Measurements from ENCODE around the gene SYT1.

Gene SYT1

DNA sequence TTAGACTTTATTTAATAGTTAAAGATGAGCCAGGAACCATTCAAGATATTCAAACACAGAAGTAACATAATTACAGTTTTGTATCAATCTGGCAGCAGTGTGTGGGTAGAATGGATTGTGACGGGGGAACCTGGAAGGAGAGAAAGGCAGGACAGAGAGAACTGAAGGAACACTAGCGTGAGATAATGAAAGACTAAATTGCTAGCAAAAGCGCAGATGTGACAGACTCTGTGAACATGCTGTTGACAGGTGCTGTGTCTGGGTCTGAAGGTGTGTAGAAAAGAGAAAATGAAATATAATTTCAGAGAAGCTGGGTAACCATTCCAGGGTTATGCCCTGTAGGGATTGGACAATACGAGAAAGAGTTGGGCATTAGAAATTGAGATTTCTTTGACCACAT, 372.3 kb downstream of the SYT1 start:
- DNase-seq, result no peak

DNA sequence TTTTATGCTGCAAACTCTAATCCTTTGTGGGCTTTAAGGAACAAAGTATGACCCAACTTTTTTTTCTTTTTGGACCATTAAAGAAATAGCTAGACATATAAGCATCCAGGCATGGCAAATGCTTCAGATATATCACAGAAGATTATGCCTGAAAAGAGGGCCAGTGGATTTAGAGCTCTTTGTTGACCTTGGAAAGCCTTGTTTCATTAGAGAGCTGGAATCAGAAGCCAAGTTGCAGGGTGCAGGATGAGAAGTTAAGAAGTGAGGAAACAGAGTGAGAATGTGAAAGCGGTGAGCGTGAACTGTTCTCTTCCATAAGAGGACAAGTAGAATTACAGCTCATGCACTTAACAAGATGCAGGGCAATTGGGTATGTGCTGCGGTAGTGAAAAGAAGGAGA, 373.7 kb downstream of the SYT1 start:
- DNase-seq, result no peak

DNA sequence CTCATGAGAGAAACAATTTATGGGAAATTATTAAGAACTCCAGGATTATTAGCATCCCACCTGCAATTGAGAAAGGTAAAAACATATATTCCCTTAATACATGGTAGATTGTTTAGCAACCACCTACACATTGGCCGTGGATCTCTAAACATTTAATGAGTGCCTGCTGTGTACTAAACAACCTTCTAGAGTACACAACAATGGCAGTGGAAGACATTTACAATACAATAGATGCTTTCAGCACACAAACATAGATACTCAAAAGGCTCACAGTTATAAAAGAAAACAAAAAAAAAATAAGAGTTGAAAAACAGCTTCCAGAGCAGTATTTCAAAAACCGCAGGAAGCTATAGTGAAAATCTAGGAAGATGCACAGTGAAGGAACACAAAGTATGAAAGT, 382.9 kb downstream of the SYT1 start:
- no peak for DNase-seq

DNA sequence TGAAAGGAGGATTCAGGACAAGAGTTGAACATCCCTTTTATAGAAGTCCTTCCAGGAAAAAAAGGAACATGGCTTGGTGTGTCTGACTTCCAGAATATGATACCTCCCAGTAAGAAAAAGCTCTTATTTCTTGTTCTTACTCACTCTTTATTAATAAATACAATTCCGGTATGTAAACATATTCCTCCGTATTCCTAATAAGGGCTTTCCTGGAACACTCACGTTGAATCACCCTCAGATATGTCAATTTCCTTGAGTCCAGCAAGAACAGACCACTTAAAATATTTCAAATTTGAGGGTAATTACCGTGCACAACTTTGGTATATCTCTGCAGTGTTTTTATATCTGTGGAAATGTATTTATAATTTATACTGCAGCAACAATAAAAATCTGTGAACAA, 385.6 kb downstream of the SYT1 start:
- no peak for DNase-seq

DNA sequence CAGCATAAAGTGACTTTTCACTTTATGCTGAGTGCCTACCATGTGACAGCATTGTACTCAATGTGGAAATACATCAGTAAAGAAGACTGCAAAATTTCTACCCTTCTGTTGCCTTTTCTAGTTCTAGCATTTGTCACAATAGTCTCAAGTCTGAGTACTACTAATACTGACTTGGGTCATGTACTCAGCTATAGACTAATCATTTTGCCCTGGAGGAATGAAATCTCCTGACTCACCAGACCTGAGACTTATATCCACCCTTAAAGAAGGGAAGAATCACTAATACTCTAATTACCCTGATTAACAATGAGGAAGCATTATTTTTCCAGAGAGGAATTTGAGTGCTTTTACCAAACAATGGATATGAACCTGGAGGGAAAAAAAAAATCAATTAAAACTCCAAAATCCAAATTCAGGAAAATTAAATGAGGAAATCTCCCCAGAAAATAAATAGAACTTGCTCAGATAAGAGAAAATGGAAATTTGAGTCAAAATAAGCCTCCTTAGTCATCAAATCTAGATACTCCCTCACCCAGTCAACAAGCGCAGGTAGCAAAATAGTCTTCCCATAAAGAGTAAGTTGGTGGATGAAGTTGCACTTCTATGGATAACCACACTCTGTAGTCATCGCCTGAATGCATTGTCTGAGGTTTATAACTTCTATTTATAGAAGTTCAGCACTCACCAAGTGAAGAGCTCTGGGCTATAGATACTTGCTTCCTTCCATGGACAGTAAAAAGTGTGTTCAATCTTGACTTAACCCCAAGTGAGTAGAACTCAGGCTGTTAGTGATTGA, 386.6 kb downstream of the SYT1 start:
- no peak for DNase-seq

DNA sequence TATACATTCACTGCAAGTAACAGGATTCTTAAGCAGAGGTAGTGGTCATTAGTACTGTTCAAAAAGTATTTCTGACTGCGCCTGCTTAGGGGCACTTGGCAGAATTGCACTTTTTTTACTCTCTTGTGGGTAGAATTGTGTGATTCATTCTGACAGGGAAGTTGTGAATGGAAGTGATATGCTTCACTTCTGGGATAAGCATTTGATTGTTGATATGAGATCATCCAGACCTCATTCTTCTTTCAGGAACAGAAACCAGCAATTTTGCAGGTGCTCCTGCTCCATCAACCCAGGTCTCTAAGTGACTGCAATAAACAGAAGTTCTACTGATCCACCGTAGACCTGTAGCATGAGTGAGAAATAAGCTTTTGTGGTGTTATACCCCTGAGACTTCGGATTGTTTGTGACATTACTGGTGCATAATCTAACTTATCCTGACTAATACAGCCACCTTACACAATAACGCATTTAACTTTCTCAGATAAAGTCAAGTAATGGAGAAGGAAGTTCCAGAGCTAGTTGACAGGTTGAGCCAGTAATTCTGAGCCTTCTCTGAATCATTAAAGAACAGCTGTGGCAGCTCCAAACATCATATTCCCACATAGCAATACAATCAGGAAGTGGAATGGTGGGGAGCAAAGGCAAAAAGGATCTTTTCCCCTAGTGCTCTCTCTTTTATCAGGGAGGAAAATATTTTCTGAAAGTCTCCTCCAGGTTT, 387.9 kb downstream of the SYT1 start:
- DNase-seq, result no peak

DNA sequence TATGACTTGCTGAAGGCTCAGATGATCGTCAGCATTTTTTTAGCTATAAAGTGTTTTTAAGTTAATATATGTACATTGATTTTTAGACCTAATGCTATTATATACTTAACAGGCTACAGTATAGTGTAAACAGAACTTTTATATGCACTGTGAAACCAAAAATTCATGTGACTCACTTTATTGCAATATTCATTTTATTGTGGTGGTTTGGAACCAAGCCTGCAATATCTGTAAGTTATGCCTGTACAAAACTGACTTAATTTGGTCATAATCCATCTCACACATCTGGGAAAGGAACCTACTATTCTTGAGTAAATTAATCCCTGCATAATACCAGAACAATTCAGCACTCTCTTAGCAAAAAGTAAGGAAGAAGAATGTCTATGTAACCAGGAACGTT, 390.7 kb downstream of the SYT1 start:
- DNase-seq, result no peak

DNA sequence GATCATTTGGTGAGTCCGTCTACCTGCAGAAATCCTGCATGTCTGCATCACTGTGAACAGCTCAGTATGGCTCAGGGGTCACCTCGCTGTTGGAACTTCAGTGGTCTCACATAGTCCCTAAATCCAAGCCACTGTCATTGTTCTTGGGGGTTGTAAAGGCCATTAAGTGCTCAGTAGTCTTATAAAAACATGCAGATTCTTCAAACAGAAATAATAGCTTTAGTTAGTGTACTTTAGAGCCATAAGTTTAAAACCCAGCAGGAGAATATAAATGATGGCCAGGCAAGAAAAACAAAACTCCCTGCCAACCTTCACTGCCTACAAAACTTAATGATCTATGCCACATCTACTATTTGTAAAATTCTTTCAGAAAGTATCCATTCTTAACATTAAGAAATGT, 396.3 kb downstream of the SYT1 start:
- no peak for DNase-seq

DNA sequence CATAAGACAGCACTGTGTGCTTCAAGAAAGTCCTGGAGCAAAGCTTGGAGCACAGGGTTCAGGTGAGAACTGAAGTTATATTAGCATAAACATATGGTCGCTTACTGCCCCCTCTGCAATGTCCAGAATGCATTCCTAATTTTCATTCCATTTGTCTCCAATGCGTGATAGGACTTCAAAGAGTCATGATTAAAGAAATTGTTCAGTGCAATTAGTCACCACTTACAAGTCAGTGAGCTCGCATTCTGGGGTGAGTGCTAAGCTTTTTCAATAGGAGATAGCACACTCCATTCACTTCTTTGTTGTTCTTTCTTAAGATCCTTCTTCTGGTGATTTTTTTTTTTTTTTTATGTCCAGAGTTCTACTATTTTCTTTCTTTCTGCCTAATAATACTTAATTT, 398.4 kb downstream of the SYT1 start:
- no peak for DNase-seq

DNA sequence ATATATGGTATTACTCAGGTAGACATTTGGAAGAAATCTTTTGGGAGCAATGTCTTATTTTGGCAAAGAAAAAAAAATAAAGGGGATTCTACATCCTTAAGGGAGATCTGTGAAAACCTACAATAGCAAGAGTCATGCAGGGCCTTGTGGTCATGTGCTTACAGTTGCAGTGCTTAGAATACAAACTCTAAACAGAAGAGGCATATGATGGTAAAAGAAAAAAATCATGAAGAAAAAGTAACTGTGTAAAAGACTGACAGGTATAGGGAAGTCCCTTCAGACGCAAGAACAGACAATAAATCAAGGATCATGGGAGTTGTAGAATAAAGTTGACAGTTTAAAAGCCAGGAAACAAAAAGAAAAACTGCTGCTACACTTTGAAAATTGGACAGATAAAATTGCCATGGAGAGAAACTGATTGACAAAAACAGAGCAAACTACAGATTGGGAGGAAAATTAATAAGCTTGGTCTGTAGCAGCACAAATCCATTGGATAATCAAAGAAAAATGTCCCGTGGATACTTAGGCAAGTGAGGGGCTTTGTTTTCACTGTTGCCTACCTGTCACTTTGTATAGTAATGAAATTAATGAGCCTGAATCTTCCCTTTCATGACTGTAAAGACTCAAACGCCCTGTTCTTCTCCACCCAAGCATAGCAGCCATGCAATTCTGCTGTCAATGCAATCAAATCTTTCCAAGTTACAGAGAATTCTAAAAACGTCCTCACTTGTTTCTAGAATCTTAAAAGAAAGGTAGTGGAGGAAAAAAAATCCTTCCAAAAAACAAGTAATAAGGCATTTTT, 402.0 kb downstream of the SYT1 start:
- DNase-seq, result peak; percentile 18

DNA sequence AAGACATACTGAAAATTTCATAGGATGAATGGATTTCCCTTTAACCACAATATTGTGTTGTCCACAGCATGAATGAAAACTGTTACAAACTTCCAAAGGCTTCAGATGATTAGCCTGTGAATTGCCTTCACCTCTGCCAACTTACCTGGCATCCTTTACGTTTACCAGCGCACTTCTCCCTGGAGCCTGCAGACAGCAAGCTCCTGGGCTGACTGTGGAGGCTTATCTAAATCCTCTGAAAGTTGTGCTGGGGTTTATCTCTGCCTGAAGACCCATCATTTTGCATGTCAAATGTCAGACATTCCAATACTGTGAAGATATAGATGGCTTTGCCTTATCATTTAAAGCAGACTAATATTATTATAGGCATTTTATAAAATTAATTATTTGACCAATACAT, 403.0 kb downstream of the SYT1 start:
- DNase-seq, result no peak

DNA sequence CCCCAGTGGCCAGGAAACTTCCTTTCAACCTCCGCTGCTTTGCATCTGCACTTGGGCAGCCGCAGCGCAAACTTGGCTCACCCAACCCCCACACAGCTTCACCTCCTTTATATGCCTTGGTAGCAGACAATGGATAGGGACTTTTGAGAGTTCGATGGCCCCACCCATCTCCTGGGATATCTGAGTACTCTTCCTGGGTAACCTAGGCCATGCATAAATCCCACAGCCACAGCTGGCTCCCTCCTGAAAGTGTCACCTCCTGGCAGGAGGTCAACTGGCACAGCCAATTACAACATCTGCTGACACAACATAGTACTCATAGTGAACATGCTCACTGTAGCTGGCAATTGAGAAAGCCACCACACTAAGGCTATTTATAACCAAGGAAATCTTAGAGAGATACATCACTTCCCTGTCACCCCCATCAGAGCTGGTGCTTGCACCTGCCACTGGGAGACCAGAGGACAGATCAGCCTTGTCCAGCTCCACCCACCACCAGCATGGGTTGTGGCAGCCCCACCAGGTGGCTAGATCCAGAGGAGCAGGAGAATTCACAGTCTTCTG, 410.0 kb downstream of the SYT1 start:
- no peak for DNase-seq

DNA sequence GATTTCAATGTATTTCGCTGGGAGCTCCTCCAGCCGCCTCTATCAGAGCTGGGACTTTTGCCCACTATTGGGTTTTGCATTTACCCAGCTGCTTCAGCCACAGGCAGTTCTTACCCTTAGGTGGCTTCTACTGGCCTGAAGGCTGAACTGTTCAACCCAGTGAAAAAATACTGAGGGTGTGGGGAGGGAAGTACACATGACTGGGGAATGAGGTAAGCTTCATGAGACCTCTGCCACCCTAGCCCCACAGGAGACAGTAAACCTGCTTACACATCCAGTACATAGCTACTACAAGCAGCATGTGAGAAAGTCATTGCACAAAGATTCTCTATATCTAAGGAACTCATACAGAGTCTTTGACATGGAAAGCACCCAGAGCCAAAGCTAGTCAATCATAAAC, 411.1 kb downstream of the SYT1 start:
- DNase-seq, result no peak

DNA sequence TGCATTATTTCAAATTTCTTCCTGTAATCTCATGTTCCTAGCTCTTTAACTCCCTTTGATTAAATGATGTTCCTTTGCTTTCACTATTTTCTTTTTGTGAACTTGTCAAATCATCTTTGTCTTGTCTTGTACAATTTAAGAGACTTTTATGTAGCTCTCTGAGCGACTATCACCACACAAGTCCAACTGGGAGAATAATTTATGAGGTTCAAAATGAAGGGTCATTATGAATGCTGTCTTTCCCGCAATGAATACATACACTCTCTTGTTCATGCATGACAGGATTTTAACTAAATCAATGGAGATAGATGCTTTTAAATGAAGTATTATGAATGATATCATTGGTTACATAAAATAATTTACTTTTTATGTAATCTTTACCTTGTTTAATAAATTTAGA, 418.8 kb downstream of the SYT1 start:
- no peak for DNase-seq

DNA sequence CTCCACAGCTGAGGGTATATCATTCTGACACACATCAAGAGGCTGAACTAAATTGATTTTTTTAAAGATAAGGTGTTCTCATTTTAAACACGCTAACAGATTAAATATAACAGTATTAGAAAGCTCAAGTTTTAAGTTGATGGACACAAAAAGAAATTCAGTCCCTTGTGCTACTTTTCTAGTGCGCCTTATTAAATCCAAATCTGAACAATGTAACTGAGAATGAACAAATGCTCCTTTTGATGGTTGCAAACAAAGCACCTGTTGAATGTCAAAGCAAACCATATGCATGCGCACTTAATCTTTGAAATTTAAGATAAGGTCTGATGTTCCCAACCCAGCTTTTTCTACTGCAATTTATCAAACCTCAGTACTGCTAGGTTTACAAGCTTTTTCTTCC, 424.3 kb downstream of the SYT1 start:
- no peak for DNase-seq

DNA sequence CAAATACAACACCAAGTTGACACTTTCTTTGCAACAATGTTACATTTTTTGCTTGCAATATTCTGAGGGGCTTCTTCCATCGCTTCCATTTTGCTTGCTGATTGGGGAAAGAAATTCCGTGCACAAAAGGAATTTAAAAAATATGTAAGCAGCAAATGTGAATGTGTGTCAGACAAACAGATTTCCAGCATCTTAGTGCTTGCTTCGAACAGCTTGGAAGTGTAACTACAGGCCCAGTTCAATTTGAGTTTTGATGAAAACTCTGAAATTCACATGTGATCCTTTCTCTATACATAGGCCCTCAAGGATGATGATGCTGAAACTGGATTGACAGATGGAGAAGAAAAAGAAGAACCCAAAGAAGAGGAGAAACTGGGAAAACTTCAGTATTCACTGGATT, 427.1 kb downstream of the SYT1 start:
- DNase-seq, result no peak

DNA sequence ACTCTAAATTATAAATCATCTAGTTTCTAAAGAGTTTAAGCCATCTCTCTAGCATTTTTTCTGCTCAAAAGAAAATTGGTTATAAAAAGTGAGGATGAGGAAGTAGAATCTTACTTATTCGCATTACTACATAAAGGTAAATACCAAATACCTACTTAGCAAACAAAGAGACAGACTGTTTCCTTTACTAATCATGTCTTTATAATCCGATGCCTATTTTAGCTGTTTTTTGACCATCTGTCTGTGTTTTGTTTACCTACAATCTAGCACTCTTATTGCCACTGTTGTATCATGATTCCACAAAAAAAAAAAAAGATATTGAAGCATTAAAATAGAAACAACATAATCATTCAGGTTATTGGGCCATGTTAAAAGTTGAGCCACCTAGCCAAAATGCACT, 430.0 kb downstream of the SYT1 start:
- DNase-seq, result no peak

DNA sequence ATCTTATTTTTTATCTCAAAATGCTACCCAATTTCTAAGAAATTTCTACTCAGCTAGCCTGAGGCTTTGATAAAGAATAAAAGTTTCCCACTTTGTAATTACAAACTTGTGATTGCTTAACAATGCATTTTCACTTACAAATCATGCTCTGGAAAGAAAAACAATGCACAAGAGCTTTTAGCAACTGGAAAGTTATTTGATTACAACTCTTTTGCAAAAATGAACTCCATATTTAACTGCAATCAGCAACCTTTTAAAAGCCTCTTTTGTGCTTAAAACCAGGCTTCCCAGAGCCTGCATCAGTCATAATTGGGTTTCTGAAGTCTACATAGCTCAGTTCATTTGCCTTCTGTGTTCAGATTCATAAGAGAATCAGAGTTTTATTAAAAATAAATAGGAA, 431.0 kb downstream of the SYT1 start:
- no peak for DNase-seq

DNA sequence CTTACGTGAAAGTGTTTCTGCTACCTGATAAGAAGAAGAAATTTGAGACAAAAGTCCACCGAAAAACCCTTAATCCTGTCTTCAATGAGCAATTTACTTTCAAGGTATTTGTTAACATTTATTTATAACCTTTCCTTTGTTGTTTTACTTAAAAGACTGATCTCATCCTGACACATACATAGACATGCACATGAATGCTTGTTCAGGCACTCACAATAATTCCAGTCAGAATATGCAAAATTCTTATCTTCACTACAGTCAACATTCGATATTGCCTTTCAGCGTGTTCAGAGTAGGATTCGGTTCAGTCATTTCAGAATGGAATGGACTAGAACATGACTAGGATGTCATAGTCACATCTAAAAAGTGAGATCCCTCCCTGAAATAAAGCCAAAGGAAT, 431.6 kb downstream of the SYT1 start:
- peak; percentile 36 for DNase-seq

DNA sequence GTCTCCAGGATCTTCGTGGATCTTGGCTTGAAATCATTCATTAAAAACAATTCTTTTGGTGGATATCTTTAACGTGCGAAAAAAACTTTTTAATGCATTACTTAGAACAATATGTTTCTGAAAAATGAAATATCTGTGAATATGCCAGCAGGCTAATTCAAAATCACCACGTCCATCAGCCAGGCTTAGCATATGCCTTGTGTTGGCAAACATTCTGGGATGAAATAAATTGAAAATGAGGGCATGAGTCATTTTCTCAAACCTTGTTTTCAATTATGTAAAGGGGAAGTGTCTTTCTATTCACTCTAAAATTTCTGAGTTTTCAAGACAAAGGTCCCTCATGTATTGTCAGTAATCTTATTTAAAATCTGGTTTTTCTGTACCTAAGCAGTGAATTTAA, 432.3 kb downstream of the SYT1 start:
- no peak for DNase-seq

DNA sequence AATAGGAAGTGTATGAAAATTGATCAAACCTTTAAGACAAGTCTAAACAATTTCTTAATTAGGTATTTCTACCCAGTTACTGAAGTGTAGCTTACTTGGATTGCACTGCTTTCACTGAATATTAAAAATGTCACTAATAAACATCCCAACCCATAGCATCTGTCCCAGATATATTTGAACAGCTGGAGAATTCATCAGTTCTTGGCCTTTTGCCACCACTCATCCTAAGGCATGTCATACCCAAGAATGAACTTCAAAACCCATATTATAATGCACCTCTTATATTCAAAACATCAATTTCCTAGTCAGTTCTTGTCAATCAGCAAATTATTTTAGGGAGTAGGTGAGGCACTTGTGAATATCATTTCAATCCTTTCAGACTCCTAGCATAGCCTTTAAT, 433.9 kb downstream of the SYT1 start:
- DNase-seq, result no peak

DNA sequence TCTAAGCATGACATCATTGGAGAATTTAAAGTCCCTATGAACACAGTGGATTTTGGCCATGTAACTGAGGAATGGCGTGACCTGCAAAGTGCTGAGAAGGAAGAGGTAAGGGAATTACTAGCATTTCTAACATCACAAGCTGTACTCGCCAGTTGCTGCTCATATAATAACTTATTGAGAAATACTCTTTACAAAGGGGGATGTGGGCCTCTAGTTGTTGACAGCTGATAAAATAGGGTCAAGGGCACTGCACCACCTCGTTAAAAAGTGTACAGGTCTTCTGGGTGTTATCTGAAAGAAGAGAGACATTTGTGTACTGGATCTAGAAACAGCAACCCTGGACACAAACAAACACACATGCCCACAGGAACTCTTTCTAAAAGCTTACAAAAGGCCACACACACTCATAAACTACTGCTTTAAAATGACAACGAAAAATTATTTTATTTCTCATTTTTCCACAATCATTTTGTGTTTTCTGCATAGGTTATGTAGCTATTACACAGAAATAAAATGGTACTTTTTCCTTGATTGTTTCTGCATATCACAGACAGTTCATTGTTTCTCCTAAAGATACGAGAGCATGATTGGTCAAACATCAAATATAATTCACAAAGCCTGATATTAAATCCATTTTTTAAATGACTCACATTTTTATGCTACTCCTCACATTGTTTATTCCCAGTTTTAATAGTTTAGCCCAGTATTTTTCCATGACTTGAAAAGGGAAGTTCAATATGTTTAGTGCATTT, 435.0 kb downstream of the SYT1 start:
- DNase-seq, result no peak

DNA sequence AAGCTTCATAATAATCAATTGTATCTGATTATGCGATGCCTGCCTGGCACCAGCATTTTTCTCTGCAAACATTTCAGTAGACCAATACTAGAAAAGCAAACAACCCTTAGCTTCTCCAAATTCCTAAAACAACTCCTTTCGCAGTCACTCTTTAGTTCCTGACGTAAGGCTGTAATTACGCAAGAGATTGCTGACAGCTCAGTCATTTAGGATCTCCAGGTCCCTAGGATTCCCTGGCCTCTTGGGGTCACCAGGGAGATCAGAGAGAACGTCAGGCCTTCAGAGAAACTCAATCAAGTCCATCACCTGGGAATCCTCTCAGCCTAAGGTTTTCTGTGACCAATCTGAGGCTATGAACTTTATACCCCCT, 435.6 kb downstream of the SYT1 start:
- no peak for DNase-seq

Measured in NCI-H526 treated with DMSO at 0.1 percent for 48 hours (cell line).